GM19238 (cell line): ENCODE data around the gene GLI3.
"Not testable (repeated sequence)": the region's sequence is repeated elsewhere in the genome, so short reads cannot be mapped to it uniquely, and the experiment has no call there.

ENCODE experiments used
- DNase-seq: peaks from one replicate; pipeline ENCODE4 v3.0.0; 2011; ENCODE audit warnings: low spot score; ENCODE audit not compliant: insufficient read length

The GLI3 gene

GRCh38 chr7:42212541-42213090 lies 24.4 kb downstream of the GLI3 start:
- no peak for DNase-seq

- DNase-seq: no peak
These were observed 25.1 kb downstream of the GLI3 start for GRCh38 chr7:42211938-42212337.

- DNase-seq: no peak
These were observed 26.2 kb downstream of the GLI3 start for GRCh38 chr7:42210779-42211178.

- DNase-seq: no peak
These were observed 26.7 kb downstream of the GLI3 start for GRCh38 chr7:42210333-42210732.

GRCh38 chr7:42209085-42209484 lies 27.9 kb downstream of the GLI3 start:
- not testable (repeated sequence) for DNase-seq

- DNase-seq: no peak
These were observed 28.4 kb downstream of the GLI3 start for GRCh38 chr7:42208572-42208971.

- DNase-seq: no peak
These were observed 29.6 kb downstream of the GLI3 start for GRCh38 chr7:42207420-42207819.

GRCh38 chr7:42203336-42203735 lies 33.7 kb downstream of the GLI3 start:
- no peak for DNase-seq

- no peak for DNase-seq
These were observed 34.4 kb downstream of the GLI3 start for GRCh38 chr7:42202601-42203000.

- DNase-seq: no peak
These were observed 37.9 kb downstream of the GLI3 start for GRCh38 chr7:42198974-42199668.

GRCh38 chr7:42198296-42198695 lies 38.7 kb downstream of the GLI3 start:
- DNase-seq: no peak

- no peak for DNase-seq
These were observed 39.6 kb downstream of the GLI3 start for GRCh38 chr7:42197451-42197850.

- no peak for DNase-seq
These were observed 42.8 kb downstream of the GLI3 start for GRCh38 chr7:42194238-42194637.

GRCh38 chr7:42193471-42194129 lies 43.4 kb downstream of the GLI3 start:
- no peak for DNase-seq

- no peak for DNase-seq
These were observed 44.1 kb downstream of the GLI3 start for GRCh38 chr7:42192851-42193461.

GRCh38 chr7:42192066-42192465 lies 44.9 kb downstream of the GLI3 start:
- no peak for DNase-seq

- no peak for DNase-seq
These were observed 47.5 kb downstream of the GLI3 start for GRCh38 chr7:42189535-42189934.

- no peak for DNase-seq
These were observed 50.9 kb downstream of the GLI3 start for GRCh38 chr7:42186151-42186550.

GRCh38 chr7:42185726-42186125 lies 51.3 kb downstream of the GLI3 start:
- no peak for DNase-seq

GRCh38 chr7:42183547-42183946 lies 53.5 kb downstream of the GLI3 start:
- DNase-seq: no peak

- no peak for DNase-seq
These were observed 55.4 kb downstream of the GLI3 start for GRCh38 chr7:42181566-42181965.

GRCh38 chr7:42180806-42181205 lies 56.2 kb downstream of the GLI3 start:
- DNase-seq: no peak

- DNase-seq: no peak
These were observed 60.3 kb downstream of the GLI3 start for GRCh38 chr7:42176724-42177101.
